ENCODE measurements around the gene FAM20C.

Gene FAM20C

GRCh38 chr7:218316-218715, 25.9 kb downstream of the FAM20C start:
- no peak for DNase-seq
- Histone ChIP-seq H3K27me3 (no peaks in the 10 kb centered on the region), H3K9me3 (no peaks in the 10 kb centered on the region), H3K27ac (no peak overlapping the region), H3K4me3 (no peak overlapping the region), H3K36me3 (peaks cover 0 to 54% (median 19%) of the 10 kb centered on the region in 3 donors), H3K4me1 (peaks cover 0 to 15% (median 11%) of the 10 kb centered on the region in 4 donors)
- no peak for TF ChIP-seq CTCF (IDR thresholded peaks at IDR 0.05)
- intact Hi-C loops (cut with DNase I; ENCODE audit: low total_unique reads) = no loop called here

- H3K27ac ChIP-seq = no peak overlapping the region
These were observed 26.7 kb downstream of the FAM20C start for GRCh38 chr7:218896-219580.

GRCh38 chr7:219581-220150, 27.3 kb downstream of the FAM20C start:
- Histone ChIP-seq H3K36me3 (peaks cover 0 to 46% (median 19%) of the 10 kb centered on the region in 3 donors), H3K9me3 (no peaks in the 10 kb centered on the region), H3K27me3 (no peaks in the 10 kb centered on the region), H3K4me1 (peaks cover 0 to 14% (median 7%) of the 10 kb centered on the region in 4 donors), H3K4me3 (no peak overlapping the region), H3K27ac (no peak overlapping the region)
- no peak for DNase-seq
- intact Hi-C loops (cut with DNase I; ENCODE audit: low total_unique reads) = no loop called here
- TF ChIP-seq CTCF (IDR thresholded peaks at IDR 0.05) = no peak

More at GRCh38 chr7:218896-219580, 26.7 kb downstream of the FAM20C start:
- intact Hi-C loops (cut with DNase I; ENCODE audit: low total_unique reads) = no loop called here
- Histone ChIP-seq H3K27me3 (no peaks in the 10 kb centered on the region), H3K36me3 (peaks cover 0 to 53% (median 19%) of the 10 kb centered on the region in 3 donors), H3K4me1 (peaks cover 0 to 15% (median 11%) of the 10 kb centered on the region in 4 donors), H3K9me3 (no peaks in the 10 kb centered on the region), H3K4me3 (no peak overlapping the region)
- no peak for TF ChIP-seq CTCF (IDR thresholded peaks at IDR 0.05)
- no peak for DNase-seq

GRCh38 chr7:220151-220841, 27.9 kb downstream of the FAM20C start:
- peaks cover 0 to 43% (median 19%) of the 10 kb centered on the region in 3 donors for H3K36me3 ChIP-seq
- H3K27ac ChIP-seq = no peak overlapping the region
- DNase-seq = no peak
- no peak for TF ChIP-seq CTCF (IDR thresholded peaks at IDR 0.05)
- H3K4me1 ChIP-seq = peaks cover 0 to 14% (median 5%) of the 10 kb centered on the region in 4 donors
- intact Hi-C loops (cut with DNase I; ENCODE audit: low total_unique reads) = no loop called here
- no peaks in the 10 kb centered on the region for H3K9me3 ChIP-seq
- no peak overlapping the region for H3K4me3 ChIP-seq
- no peaks in the 10 kb centered on the region for H3K27me3 ChIP-seq

- H3K4me1 ChIP-seq = peaks cover 0 to 14% (median 9%) of the 10 kb centered on the region in 4 donors
- peaks cover 0 to 45% (median 19%) of the 10 kb centered on the region in 3 donors for H3K36me3 ChIP-seq
- H3K4me3 ChIP-seq = no peak overlapping the region
- H3K27ac ChIP-seq = no peak overlapping the region
- no peaks in the 10 kb centered on the region for H3K27me3 ChIP-seq
- intact Hi-C loops (cut with DNase I; ENCODE audit: low total_unique reads) = no loop called here
- TF ChIP-seq CTCF (IDR thresholded peaks at IDR 0.05) = no peak
- H3K9me3 ChIP-seq = no peaks in the 10 kb centered on the region
- no peak for DNase-seq
These were observed 29.8 kb downstream of the FAM20C start for GRCh38 chr7:221978-222715.

Measured in tibial artery (tissue), 4 donors.